ENCODE results near the gene PRMT1. TPM values are rescaled to one million over a fixed set of nuclear protein-coding genes. Genes with fewer than 3 reads are reported as not detected.

PRMT1 gene
- total and polyA plus RNA-seq, 2 of the 13 experiments (the other 11 are each of a cell fraction or from before 2014, with no cell fraction given) = 324 to 374 TPM

- peak; percentile 38; the same call in 1 of the 2 replicates for TF ChIP-seq KDM1A (CRISPR knock-in tag; IDR thresholded peaks at IDR 0.05)
- TF ChIP-seq GPN1 (CRISPR knock-in tag; IDR thresholded peaks at IDR 0.05; ENCODE audit: borderline replicate concordance) = no peak
- TF ChIP-seq GABPA (IDR thresholded peaks at IDR 0.05; ENCODE audit: low read depth, low read length) = no peak
- TF ChIP-seq GABPA (CRISPR knock-in tag; IDR thresholded peaks at IDR 0.05; ENCODE audit: low read depth) = 0 out of 2 replicates have a peak, but pooled peaks have one; percentile 41
- peak; percentile 93 for TF ChIP-seq ZBTB7B (CRISPR knock-in tag; IDR thresholded peaks at IDR 0.05)
- no peak for TF ChIP-seq ZNF781 (CRISPR knock-in tag; IDR thresholded peaks at IDR 0.05; ENCODE audit: borderline replicate concordance, not compliant biosample characterization)
- no peak for TF ChIP-seq ZHX2 (IDR thresholded peaks at IDR 0.05; ENCODE audit: low read depth)
- no peak for TF ChIP-seq ZHX2 (CRISPR knock-in tag; IDR thresholded peaks at IDR 0.05; ENCODE audit: borderline replicate concordance)
- TF ChIP-seq ZNF414 (CRISPR knock-in tag; IDR thresholded peaks at IDR 0.05) = 0 out of 2 replicates have a peak, but pooled peaks have one; percentile 51
- peak; percentile 87 for TF ChIP-seq REPIN1 (CRISPR knock-in tag; IDR thresholded peaks at IDR 0.05; ENCODE audit: borderline replicate concordance, low read depth)
- no peak for TF ChIP-seq ZNF10 (CRISPR knock-in tag; IDR thresholded peaks at IDR 0.05; ENCODE audit: borderline replicate concordance, low read depth)
- TF ChIP-seq HOXA7 (CRISPR knock-in tag; IDR thresholded peaks at IDR 0.05) = no peak
- no peak for TF ChIP-seq ZNF383 (CRISPR knock-in tag; IDR thresholded peaks at IDR 0.05; ENCODE audit: borderline replicate concordance)
- 0 out of 2 replicates have a peak, but pooled peaks have one; percentile 52 for TF ChIP-seq PCBP1 (IDR thresholded peaks at IDR 0.05; ENCODE audit: borderline replicate concordance, low read depth, low read length)
- no peak for TF ChIP-seq ATF7-NPFF (CRISPR knock-in tag; IDR thresholded peaks at IDR 0.05; ENCODE audit: low read depth)
- TF ChIP-seq NR2C2 (CRISPR knock-in tag; IDR thresholded peaks at IDR 0.05; ENCODE audit: borderline replicate concordance) = peak; percentile 42; the same call in 1 of the 2 replicates
- TF ChIP-seq ZNF598 (CRISPR knock-in tag; IDR thresholded peaks at IDR 0.05; ENCODE audit: borderline replicate concordance) = peak; percentile 81; the same call in 1 of the 2 replicates
- TF ChIP-seq DBP (CRISPR knock-in tag; IDR thresholded peaks at IDR 0.05; ENCODE audit: not compliant biosample characterization) = no peak
Observed at GRCh38 chr19:49672131-49672919, 4.7 kb upstream of the PRMT1 start (continued).

Data from HepG2 (cell line).